GM12891 (cell line): ENCODE data around the gene FADS1.

Experiments used
- DNase-seq: peaks from one replicate; pipeline ENCODE4 v3.0.0; 2011; ENCODE audit warnings: low spot score; ENCODE audit not compliant: insufficient read length
- FAIRE-seq: peaks from 2 replicates; lab custom pipeline; 2011; peaks lifted over from hg19 to GRCh38; lab: Jason Lieb, UNC
- PAX5 ChIP-seq: IDR thresholded peaks from 2 replicates; pipeline ENCODE4 v1.6.1; 2011; ENCODE audit warnings: low read length, moderate library complexity, mild to moderate bottlenecking; ENCODE audit not compliant: insufficient read depth, severe bottlenecking
- POLR2A ChIP-seq: IDR thresholded peaks from 2 replicates; pipeline ENCODE4 v1.6.1; 2011; ENCODE audit warnings: low read depth, low read length, control low read depth
- POLR2AphosphoS5 ChIP-seq: IDR thresholded peaks from 2 replicates; pipeline ENCODE4 v1.6.1; 2011; ENCODE audit warnings: low read depth, low read length, control low read depth
- POU2F2 ChIP-seq: IDR thresholded peaks from 2 replicates; pipeline ENCODE4 v1.6.1; 2011; ENCODE audit warnings: low read depth, mild to moderate bottlenecking, control low read depth, low read length, moderate library complexity
- SPI1 ChIP-seq: IDR thresholded peaks from 2 replicates; pipeline ENCODE4 v1.6.1; 2011; ENCODE audit warnings: low read depth, low read length, control low read depth
- TAF1 ChIP-seq: IDR thresholded peaks from 2 replicates; pipeline ENCODE4 v1.6.1; 2011; ENCODE audit warnings: low read depth, low read length, control low read depth

FADS1 gene

GRCh38 chr11:61847914-61848581, 31.2 kb upstream of the FADS1 start:
- no peak for FAIRE-seq
- no peak for DNase-seq
- TF ChIP-seq SPI1 = no peak
- TF ChIP-seq PAX5 = no peak
- TF ChIP-seq POU2F2 = no peak
- TF ChIP-seq TAF1 = no peak
- TF ChIP-seq POLR2AphosphoS5 = no peak
- no peak for TF ChIP-seq POLR2A

DNA sequence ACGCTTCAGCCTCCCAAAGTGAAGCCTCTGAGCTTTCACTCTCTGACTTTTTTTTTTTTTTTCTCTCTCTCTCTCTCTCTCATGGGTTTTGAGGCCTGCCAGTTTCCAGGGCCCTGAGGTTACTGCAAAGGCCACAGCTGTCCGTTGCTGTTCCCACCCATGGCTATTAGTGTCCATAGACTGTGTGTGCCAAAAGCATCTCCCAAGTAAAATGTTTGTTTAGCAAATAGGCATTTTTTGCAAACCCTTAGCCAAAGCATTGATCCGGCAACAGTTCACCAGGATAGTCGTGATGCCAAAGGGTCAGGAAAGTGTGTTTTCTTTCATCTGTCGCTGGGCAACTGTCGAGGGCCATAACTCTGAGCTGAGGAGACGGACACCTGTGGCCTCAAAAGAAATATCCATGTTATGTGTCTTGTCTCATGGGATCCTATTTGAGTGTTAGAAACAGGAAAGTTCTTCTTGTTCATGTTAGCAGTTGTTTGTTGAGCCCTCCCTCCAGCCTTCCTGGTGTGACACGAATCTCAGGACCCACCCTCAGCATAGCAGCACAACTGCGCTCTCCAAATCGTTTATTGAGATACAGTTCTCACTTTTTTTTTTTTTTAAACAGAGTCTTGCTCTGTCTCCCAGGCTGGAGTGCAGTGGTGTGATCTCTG, 29.7 kb upstream of the FADS1 start:
- DNase-seq (no peak), FAIRE-seq (no peak)
- TF ChIP-seq PAX5 = no peak
- TF ChIP-seq POLR2AphosphoS5 = no peak
- no peak for TF ChIP-seq POU2F2
- no peak for TF ChIP-seq TAF1
- TF ChIP-seq SPI1 = no peak
- TF ChIP-seq POLR2A = no peak

DNA sequence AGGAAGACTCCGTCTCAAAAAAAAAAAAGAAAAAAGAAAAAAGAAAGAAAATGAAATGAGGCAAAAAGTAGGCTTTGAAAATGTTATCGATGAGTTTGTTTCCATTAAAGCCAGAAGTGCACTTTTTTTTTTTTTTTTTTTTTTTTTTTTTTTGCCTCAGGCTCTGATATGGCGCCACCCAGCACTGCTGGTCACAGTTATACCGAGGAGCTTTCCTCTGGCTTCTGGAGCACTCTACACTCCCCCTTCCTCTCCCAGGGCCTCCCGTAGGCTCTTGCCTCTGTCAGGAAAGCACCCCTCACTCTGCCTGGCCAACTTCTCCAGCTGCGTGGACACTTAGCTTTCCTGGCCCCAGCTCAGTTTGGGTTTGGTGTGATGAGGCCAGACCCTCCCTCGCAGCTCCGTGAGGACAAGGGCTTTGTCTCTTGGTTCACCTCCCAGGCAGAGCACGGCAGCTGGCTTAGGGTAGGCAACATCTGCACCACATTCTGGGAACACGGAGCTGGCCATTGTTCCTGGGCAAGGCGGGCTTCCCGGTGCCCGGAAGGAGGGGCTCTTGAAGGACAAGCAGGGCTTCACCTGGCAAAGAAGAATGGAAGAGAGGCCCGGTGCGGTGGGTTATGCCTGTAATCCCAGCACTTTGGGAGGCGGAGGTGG, 28.2 kb upstream of the FADS1 start:
- TF ChIP-seq SPI1 (no peak), POU2F2 (no peak), POLR2A (no peak), POLR2AphosphoS5 (no peak), PAX5 (no peak), TAF1 (no peak)
- FAIRE-seq (no peak), DNase-seq (no peak)

- DNase-seq (no peak), FAIRE-seq (no peak)
- no peak for TF ChIP-seq POLR2A
- TF ChIP-seq POLR2AphosphoS5 = no peak
- no peak for TF ChIP-seq SPI1
- TF ChIP-seq PAX5 = no peak
- TF ChIP-seq TAF1 = no peak
- no peak for TF ChIP-seq POU2F2
These were observed 25.7 kb upstream of the FADS1 start for GRCh38 chr11:61842528-61842820.

- no peak for DNase-seq
- TF ChIP-seq TAF1 = no peak
- no peak for TF ChIP-seq POLR2AphosphoS5
- TF ChIP-seq PAX5 = no peak
- no peak for TF ChIP-seq POU2F2
- FAIRE-seq = no peak
These were observed 25.1 kb upstream of the FADS1 start for GRCh38 chr11:61841636-61842527.

DNA sequence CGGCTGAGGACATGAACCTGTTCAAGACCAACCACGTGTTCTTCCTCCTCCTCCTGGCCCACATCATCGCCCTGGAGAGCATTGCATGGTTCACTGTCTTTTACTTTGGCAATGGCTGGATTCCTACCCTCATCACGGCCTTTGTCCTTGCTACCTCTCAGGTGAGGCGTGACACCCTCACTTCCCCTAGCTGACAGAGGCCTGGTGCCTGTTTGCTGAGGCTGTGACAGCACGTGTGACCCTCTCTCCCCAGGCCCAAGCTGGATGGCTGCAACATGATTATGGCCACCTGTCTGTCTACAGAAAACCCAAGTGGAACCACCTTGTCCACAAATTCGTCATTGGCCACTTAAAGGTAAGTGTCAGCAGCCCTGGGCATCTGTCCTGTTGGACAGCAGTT, 23.6 kb upstream of the FADS1 start:
- FAIRE-seq (no peak), DNase-seq (no peak)
- TF ChIP-seq POLR2A (no peak), PAX5 (no peak), SPI1 (no peak), TAF1 (no peak), POLR2AphosphoS5 (no peak), POU2F2 (no peak)

DNA sequence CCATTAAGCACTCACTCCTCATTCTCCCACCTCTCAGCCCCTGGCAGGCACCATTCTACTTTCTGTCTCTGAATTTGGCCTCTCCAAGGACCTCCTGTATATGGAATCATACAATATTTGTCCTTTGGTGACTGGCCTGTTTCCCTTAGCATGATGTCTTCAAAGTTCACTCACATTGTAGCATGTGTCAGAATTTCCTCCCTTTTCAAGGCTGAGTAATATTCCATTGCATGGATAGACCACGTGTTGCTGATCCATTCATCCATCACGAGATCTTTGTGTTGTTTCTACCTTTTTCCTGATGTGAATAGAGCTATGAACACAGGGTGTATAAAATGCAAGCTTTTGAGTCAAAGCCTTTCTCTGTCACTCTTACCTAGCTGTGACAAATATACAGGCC, 22.9 kb upstream of the FADS1 start:
- DNase-seq (no peak), FAIRE-seq (no peak)
- TF ChIP-seq POLR2AphosphoS5 = no peak
- no peak for TF ChIP-seq POLR2A
- TF ChIP-seq TAF1 = no peak
- TF ChIP-seq PAX5 = no peak
- no peak for TF ChIP-seq POU2F2
- TF ChIP-seq SPI1 = no peak

DNA sequence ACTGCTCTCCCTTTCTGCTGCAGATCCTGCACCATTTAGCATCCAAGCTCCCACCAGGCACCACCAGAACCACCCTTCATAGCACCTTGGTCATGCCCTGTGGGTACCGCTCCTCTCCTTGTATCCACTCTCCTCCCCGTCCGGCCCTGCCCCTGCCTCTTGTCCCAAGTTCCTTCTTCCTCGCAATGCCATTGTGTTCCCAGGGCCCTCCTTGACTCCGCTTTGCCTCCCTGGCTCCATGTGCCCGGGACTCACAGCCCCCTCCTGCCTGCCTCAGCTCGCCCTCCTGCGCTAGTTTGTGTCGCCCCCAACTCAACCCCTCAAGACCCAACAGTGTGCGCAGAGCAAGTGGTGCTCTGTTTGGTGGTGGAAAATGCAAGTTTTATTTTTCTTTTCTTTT, 22.1 kb upstream of the FADS1 start:
- FAIRE-seq = no peak
- no peak for DNase-seq
- TF ChIP-seq POU2F2 (no peak), POLR2A (no peak), POLR2AphosphoS5 (no peak), SPI1 (no peak), TAF1 (no peak), PAX5 (no peak)
